DMS79 treated with DMSO at 0.1 percent for 48 hours (cell line): ENCODE results near the gene OMG.
"Not testable (repeated sequence)": the region's sequence is repeated elsewhere in the genome, so short reads cannot be mapped to it uniquely, and the experiment has no call there.

Experiments used
- DNase-seq: peaks from one replicate; lab custom pipeline; 2025; lab: John Stamatoyannopoulos, UW

The OMG gene

DNA sequence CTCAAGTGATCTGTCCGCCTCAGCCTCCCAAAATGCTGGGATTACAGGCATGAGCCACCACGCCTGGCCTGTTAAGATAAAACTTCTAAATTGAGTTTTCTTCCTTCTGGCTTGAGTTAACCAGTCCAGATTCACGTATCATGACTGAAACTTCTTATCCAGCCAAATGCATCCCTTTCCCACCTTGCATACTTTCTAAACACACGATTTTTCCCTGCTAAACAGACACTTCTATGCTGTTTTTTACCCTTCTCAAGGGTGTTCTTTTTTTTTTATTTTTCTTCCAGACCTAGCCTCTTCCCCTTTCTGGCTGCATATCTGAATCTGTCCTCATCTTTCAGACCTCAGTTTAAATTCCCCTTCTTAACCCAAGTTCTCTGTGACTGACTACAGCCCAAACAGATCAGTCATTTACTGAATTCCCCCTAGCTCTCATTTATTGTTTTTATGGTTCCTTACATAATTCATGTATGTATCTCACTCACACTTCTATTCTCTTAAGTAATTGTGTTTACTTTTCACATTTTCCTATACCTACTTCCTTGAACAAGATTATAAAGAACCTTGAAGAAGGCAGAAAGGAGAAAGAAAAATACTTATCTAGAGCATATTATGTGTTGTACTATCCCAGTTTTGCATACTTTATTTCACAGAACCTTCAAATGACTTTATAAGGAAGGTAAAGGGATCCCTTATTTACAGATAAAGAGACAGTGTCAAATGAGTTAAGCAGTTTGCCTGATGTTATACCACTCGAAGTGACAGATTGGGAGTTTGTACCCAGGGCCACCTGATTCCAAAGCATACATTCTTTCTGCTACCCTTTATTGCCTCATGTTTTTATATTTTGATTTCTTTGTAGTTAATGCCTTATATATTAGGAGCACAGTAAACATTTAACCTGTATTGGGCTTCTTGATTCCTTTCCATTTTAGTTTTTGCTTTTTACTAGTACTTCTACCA lies 11.6 kb upstream of the OMG start:
- DNase-seq: no peak

DNA sequence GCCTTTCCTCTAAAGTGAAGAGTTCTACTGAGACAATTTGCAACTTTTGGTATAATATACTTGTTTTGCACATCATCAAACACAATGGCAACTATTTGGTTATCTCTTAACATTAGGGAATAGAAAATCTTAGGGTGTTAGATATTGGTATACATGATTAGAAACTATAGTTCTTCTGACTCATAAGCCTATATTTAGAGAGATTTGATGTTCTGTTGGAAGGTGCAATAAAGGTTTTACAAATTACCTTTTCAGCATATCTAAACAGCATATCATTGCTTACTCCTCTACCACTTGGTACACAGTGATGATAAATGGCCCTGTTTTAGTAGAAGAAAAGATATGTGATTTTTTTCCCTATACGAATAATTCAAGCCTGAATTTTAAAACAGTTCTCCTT lies 10.6 kb upstream of the OMG start:
- no peak for DNase-seq

DNA sequence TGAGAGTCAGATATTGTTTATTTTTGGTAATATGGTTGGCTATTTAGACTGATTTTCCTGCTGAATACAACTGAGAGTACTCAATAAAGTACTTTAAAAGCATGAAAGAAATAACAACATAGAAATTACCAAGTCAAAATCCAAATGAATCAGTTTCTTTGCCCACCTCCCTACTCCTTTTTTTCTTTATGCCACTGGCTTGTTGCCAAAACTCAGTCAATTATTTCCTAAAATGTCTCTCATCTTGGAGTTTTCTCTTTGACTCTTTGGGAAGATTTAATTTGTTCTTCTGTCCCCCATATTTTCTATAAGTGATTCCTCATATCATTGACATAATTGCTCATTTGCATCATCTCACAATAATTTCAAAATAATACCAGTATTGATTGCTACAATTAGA lies 2.6 kb upstream of the OMG start:
- no peak for DNase-seq

DNA sequence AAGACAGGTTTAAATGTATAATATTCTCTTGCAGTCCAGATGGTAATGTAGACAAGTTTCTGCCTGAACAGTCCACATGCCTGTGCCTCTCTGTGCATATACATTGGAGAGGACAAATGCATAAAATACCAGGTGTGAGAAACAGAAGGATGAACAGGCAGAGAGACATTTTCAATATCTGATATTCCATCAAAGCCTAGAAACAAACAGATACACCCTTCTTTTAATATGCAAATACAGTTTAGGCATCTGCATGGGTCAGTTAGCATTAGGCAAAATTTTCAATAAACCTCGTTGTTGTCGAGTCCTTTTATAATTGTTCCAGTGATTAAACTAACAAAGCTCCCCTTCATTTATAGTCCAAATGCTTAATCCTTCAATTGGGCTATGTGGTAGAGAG lies 897 bp downstream of the OMG start:
- no peak for DNase-seq

DNA sequence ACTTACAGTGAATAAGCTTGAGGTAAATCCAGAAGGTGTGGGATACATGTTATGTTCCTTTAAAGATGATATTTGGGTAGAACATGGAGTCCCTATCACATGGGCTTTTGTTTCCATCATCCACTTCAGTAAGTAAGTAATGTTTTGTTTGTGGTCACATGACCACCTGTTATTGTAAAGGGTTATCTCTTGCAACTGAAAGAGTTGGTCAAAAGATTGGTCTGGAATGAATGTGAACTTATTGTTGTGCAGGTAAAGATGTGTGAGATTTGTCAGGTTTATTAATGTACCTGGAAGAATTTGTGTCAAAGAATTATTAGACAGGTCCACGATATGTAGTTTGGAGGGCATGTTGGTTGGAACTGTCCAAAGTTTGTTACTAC lies 1.6 kb downstream of the OMG start:
- DNase-seq: no peak

DNA sequence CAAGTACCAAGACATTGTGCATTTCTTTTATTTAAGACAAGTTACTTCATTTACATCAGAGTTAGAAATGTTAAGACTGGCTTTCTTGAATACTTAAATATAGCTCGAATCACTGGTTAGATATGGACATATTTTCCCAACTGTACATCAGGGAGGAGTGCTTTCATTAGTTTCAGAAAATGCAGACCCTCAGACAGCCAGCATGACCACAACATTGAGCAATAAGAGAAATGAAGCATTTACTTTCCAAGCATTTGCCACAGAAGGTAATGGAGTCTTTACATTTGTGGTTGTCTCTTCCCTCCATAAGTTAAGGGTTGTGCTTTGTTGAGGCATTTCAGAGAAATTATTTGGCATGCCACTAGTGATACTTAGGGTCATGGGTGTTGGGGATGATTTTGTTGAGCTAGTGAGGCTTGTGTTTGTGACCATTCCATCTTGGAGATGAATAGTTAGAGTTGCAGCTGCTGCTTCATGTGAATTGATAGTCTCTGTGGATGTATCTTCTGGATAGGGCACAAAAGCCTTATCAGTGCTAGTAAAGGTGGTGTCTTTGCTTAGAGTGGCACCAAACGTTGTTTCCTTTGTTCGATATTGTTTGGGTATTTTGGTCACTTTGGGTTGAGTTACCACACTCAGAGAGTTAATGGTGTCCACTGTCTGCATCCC lies 2.1 kb downstream of the OMG start:
- no peak for DNase-seq

DNA sequence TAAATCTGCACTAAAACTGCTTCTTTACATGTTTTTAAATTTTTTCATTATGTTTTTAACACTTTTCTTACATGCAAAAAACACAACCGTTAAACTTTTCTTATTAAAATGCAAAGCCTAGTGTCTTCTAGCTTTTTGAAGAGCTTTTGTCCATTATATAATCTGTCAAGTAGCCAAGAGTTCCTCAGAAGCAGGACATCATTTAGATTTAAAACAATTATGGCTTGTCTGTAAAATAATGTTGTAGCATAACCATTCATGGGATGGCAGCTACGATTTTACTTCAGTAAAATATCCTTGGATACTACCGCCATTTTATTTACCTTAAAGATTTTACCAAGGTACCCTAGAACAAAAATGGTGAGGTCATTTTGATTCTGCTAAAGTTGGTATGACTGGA lies 2.8 kb downstream of the OMG start:
- DNase-seq: no peak

DNA sequence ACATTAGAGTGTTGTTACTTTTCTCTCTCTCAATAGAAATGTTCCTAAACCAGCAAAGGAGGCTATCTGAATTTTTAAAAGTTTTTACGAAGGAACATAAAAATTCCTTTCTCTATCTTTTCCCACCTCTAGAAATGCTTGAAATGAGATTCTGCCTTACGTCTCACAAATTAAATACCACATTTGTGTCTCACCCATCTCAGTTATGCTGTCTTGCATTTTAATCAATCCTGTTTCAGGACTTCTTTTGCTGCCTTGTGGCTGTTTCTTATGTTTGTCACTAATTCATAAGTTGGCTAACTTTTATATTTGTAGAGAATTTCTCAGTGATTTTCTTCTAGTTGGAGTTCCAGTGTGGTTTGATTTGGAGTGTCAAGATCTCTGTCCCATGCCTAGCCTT lies 3.5 kb downstream of the OMG start:
- no peak for DNase-seq

DNA sequence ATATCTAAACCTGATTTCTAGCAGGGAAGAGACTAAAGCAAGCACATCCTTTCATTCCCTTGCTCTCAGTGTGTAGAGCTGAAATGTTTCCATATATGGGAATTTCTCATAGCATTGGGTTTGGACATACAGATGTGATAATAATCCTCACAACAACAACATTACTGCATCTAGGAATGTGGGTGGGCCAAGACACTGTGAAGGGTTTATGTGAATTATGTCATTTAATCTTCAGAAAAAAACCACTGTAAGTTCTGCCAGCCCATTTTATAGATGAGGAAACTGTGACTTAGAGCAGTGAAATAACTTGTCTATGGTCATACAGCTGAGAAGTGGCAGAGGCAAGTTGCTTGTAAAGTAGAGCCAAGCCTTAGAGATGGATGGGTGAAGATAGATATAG lies 5.2 kb downstream of the OMG start:
- DNase-seq: no peak

DNA sequence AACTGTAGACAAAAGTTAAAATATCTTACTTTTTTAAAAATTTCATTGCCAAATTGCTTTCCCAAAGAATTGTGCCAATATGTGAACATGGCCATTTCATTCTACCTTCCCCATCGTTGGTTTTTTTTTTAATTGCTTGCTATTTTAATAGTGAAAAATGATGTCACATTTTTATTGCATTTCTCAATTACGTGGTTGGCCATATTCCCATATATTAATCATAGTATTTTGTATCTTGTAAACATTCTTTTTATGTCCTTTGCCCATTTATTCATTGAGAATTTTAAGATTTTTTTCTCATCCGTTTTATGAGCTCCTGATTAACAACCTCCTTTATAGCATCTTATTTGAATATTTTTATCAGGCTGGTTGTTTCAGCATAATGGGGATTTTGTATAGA lies 7.2 kb downstream of the OMG start:
- no peak for DNase-seq

DNA sequence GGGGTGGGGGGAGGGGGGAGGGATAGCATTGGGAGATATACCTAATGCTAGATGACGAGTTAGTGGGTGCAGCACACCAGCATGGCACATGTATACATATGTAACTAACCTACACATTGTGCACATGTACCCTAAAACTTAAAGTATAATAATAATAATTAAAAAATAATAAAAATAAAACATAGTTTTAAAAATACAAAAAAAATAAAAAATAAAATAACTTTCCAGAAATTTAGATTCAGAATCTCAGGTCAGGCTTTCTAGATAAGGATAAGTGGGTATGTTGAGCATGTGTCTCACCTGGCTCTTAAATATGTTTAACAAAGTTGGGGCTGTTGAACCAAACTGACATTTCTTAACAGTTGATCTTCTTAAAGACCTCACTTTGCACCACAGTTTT lies 9.1 kb downstream of the OMG start:
- not testable (repeated sequence) for DNase-seq

DNA sequence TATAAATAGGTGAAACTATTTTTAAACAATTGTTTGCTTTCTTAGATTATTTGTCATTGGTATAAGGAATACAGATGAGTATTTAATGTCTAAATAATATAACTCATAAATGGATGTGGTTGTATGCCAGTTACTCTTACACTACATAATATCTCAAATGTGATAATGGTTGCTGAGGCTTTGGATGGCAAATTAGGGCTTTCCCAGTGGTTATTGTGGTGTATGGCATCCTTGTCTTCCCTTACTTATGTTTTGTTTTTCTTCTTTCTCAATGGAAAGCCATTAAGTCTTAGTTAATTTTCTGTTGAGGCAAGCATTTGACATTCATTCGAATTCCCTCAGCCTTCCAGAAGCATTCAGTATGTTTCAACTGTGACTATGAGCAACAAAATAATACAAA lies 10.5 kb downstream of the OMG start:
- no peak for DNase-seq

DNA sequence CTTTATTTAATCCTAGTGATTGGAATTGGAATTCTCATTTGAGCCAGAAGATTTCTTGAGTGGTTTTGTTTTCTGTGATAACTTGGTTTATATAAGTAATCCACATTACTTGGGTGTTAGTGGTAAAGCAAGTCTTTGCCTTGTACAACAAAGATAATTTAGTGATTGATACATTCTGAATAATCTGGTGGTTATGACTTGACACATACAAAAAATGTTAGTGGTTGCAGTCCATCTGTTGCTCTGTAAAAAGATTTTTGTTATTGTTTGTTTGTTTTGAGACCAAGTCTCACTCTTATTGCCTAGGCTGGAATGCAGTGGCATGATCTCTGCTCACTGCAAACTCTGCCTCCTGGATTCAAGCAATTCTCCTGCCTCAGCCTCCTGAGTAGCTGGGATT lies 13.2 kb downstream of the OMG start:
- DNase-seq: no peak

DNA sequence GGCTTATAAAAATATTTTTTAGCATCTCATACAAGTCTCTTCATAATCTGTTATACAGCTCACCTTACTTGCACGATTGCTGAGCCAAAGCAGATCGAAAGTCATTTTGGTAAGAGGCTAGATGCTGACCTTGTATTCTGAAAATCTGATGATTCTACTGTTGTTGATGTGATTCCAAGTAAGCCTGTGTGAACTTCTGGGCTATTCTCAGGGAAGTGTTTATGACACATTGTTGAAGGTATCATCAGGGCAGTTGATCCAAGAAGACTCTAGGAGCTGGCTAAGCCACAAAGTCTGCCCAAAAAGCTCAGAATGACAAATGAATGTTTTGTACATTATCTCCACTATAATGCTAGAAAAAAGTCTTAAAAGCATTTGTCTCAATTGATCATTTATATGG lies 16.0 kb downstream of the OMG start:
- no peak for DNase-seq

DNA sequence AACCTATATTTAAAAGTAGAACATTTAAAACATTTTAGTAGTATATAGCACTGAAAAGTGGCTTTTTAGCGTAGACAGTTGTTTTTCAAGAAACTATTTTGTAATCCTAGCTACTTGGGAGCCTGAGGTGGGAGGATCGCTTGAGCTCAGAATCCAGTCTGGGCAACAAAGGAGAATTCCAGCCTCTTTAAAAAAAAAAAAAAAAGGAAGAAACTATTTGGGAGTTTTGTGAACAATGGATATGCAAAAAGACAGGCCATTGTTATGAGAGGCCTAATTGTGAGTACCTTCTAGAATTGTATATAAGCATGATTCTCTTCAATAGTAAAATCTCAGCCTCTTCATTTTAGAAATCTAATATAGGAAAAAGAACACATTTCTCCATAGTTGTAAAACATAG lies 17.6 kb downstream of the OMG start:
- no peak for DNase-seq

DNA sequence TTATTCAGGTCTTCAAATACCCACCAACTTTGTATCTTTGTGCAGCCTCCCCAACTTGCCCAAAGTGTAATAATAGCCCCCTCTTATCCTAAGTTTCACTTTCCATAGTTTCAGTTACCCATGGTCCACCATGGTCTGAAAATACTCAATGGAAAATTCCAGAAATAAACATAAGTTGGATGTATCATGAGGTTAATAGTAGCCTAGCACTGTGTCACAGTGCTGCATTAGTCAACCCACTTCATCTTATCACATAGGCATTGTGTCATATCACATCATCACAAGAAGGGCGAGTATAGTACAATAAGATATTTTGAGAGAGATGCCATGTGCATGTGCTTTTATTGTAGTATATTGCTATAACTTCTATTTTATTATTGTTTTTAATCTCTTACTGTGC lies 21.9 kb downstream of the OMG start:
- no peak for DNase-seq

DNA sequence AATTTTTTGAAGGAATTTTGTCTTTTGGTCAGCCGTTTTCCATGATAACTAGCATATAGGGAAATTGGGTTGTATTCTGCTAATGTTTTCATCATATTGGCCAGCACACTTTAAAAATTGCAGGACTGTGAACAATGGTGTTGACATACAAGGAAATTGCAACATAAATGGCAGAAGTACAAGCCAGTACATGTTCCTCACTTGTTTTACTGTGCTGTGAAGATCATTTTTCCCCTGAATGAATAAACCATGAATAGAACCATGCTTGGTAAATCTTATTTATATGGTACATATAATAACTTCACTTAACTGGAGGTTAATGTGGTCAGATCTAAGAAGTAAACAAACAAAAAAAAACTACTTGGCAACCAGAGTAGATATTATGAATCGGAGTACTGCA lies 22.8 kb downstream of the OMG start:
- DNase-seq: peak; percentile 86

DNA sequence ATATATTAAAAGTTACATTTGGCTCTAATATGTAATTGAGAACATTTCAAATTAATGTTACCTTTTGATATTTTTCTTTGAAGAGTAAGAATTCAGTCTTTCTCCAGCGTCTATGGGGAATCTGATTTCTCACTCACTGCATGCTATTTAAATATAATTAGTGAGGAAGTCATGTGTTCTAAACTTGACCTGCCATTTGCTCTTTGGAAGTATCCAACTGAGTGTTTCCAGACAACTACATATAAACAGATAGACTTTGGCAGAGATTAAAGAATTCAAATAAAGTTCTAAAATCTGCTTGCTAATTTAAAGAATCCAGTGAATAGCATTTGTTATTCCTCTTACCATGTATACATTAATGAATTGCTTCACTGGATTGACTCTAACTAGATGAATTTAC lies 23.5 kb downstream of the OMG start:
- no peak for DNase-seq

DNA sequence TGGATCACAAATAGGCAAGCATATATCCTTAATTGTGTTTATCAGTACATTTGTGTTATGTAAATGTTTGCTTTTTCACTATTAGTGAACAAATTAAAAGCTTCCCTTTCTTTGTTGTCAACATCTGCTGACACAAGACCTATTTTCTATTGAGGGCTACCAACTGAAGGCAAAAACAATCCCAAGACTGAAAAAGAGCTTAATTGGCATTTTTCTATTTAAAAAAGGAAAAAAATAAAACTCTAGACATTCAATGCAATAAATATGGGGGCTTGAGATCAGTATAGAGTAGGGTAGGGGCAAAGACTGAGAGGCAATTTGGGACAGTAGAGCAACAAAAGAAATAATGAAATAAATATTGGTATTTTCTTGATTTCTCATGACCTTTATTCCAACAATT lies 24.2 kb downstream of the OMG start:
- DNase-seq: no peak

DNA sequence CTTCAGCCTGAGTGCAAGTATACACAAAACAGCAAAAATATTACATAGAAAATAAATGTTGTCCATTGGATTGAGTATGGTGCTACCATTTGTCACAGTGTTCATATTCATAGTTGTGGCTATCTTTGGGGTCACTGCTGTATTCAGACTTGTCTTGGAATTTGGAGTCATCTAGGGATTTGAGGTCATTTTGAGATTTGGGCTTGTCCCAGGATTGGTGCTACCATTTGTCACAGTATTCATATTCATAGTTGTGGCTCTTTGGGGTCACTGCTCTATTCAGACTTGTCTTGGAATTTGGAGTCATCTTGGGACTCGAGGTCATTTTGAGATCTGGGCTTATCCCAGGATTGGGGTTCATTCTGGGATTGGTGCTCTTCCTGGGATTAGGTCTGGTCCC lies 24.8 kb downstream of the OMG start:
- no peak for DNase-seq

DNA sequence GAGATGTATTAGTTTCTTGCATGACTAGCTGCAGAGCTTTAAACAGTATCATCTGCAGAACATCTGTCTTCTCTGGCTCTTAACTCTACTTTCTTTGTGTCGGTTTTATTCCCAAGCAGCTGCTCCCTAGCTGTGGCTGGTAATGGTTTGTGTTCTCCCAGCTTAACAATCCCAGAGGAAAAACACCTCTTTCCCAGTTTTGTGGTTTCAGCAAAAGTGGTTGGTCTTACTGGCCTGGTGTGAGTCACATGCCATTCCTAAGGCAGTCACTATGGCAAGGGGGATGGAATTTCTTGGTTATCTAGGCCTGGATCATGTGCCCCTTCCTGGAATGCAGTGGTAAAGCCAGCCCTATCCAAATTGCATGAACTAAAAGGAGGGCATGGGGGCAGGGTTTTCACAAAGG lies 27.5 kb downstream of the OMG start:
- DNase-seq: no peak

DNA sequence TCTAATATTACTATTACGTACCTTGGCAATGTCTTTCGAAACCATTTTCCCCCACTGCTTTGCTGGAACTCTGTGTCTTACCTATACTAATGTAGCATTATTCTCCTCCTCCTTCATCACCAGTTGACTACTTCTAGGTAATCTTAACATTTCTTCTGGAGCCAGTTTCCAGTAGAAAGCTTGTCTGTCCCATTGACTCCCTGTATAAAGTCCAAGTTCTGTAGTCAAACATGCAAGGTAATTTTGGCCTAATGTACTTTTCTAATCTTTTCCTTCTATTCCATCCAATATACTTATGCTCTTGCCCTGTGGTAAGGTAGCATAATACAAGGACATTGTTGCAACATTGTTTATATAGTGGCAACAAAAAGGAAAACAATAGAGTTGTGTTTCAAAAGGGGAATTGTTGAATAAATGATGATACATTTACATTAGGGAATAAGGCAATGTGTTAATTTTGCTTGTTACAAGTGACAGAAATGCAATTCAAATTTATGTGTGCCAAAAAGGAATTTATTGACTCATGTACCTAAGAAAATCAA lies 27.9 kb downstream of the OMG start:
- no peak for DNase-seq

DNA sequence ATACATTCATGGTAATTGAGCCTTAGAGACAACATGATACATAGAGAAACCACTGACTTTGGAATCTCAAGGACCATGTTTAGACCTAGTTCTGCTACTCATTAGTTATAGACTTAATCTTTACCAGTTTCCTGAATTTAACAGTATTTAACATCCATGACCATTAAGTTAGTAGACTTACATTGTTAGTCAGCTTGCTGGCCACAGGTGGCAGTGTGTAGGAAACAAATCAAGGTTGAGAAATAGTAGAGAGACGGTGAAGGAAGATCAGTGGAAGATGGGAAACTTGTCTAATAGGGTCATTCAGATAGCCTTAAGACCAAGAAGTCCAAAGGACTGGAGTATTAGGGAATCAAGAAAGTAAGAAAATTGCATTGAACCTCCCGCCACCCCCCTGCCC lies 31.0 kb downstream of the OMG start:
- DNase-seq: no peak
